Naive B cell (primary cell): ENCODE data around the gene RAP1GAP2. TPM values are rescaled to one million over a fixed set of nuclear protein-coding genes. Genes with fewer than 3 reads are reported as not detected.
"Not testable (repeated sequence)": the region's sequence is repeated elsewhere in the genome, so short reads cannot be mapped to it uniquely, and the experiment has no call there.

ENCODE experiments used
- ATAC-seq, 2 donors: fragments of 150-1000 bp; cut with Tn5 transposase; 2 replicates each; pipeline ENCODE4 v1.10.0; 2021; ENCODE audit warnings: low read depth in 2 of 2, mild to moderate bottlenecking in 2 of 2, moderate library complexity in 2 of 2
- DNase-seq: peaks from one replicate; pipeline ENCODE4 v3.0.0; 2022
- H3K27ac Mint-ChIP-seq, 6 donors: one replicate each; pipeline ENCODE4 v1.8.0; 2020 to 2022; ENCODE audit warnings: mild to moderate bottlenecking in 6 of 6, mixed read lengths in 6 of 6, moderate library complexity in 5 of 6, inconsistent platforms in 2 of 6
- H3K27me3 Mint-ChIP-seq, 3 donors: one replicate each; pipeline ENCODE4 v1.8.0; 2021 to 2022; ENCODE audit warnings: mixed read lengths in 3 of 3, mild to moderate bottlenecking in 1 of 3
- H3K36me3 Mint-ChIP-seq, 2 donors: one replicate each; pipeline ENCODE4 v1.8.0; 2020 to 2022; ENCODE audit warnings: mixed read lengths in 2 of 2, inconsistent platforms in 1 of 2, mild to moderate bottlenecking in 1 of 2
- H3K4me1 Mint-ChIP-seq, 3 donors: one replicate each; pipeline ENCODE4 v1.8.0; 2020 to 2022; ENCODE audit warnings: mixed read lengths in 3 of 3, inconsistent platforms in 1 of 3, mild to moderate bottlenecking in 1 of 3, moderate library complexity in 1 of 3
- H3K4me3 Mint-ChIP-seq, 8 donors: one replicate each; pipeline ENCODE4 v1.8.0; 2020 to 2022; ENCODE audit warnings: mild to moderate bottlenecking in 8 of 8, mixed read lengths in 8 of 8, moderate library complexity in 8 of 8, inconsistent platforms in 2 of 8
- H3K9me3 Mint-ChIP-seq, 7 donors: one replicate each; pipeline ENCODE4 v1.8.0; 2020 to 2022; ENCODE audit warnings: mixed read lengths in 7 of 7, mild to moderate bottlenecking in 5 of 7, inconsistent platforms in 2 of 7, moderate library complexity in 1 of 7
- polyA plus RNA-seq, 6 donors: library from polyadenylated mRNA; unstranded; fragments of 300-500 nt; fragmentation: Illumina TruSeq; gene quantifications; one replicate each; pipeline ENCODE4 v1.2.3, GENCODE V29; 2021; ENCODE audit warnings: low read depth in 6 of 6

The RAP1GAP2 gene
- polyA plus RNA-seq, 6 donors from 2014 or later = 0.96 to 2.9 (median 1.4) TPM; not detected in 1

DNA sequence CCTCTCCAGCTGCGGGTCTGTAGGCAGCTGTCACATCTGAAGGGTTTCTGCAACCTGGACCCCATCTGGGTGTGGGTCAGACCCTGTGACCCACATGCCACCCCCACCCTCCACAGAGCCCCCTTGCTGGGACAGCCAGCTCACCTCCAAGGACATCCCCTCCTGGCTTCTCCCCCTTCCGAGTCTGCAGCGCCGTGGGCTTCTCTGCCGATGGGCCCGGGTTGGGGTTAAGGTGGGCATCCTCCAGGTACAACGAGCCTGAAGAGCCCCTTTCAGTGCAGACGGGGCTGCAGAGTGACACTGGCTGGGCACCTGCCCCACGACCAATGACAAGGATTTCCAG lies 238.3 kb downstream of the RAP1GAP2 start:
- Mint-ChIP-seq H3K4me3 (no peak overlapping the region), H3K36me3 (no peaks in the 10 kb centered on the region), H3K27me3 (peaks cover 0 to 11% (median 10%) of the 10 kb centered on the region in 3 donors), H3K4me1 (peaks cover 5 to 8% (median 6%) of the 10 kb centered on the region in 3 donors), H3K9me3 (no peaks in the 10 kb centered on the region), H3K27ac (no peak overlapping the region)
- no peak for DNase-seq
- ATAC-seq = no peak

GRCh38 chr17:3035256-3035967 lies 239.2 kb downstream of the RAP1GAP2 start:
- no peak overlapping the region for H3K4me3 Mint-ChIP-seq
- H3K36me3 Mint-ChIP-seq = no peaks in the 10 kb centered on the region
- ATAC-seq (no peak), DNase-seq (no peak)
- no peaks in the 10 kb centered on the region for H3K9me3 Mint-ChIP-seq
- no peak overlapping the region for H3K27ac Mint-ChIP-seq
- peaks cover 6 to 18% (median 17%) of the 10 kb centered on the region in 3 donors for H3K27me3 Mint-ChIP-seq
- peaks cover 6 to 14% (median 12%) of the 10 kb centered on the region in 3 donors for H3K4me1 Mint-ChIP-seq

DNA sequence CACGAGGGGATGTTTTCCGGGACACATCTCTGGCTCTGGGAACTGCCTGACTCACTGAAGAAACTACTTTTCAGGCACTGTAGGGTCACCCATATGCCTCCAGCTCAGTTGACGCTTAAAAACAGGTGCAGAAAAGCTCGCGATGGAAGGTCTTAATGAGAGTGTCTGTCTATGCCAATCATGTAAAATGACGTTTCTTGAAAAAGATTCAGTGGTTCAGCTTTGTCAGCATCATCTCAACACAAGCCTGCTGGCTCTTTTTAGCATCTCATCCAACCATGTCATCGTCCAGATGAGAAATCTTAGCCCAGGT lies 239.7 kb downstream of the RAP1GAP2 start:
- Mint-ChIP-seq H3K4me1 (peaks cover 6 to 14% (median 14%) of the 10 kb centered on the region in 3 donors), H3K27me3 (peaks cover 6 to 21% (median 18%) of the 10 kb centered on the region in 3 donors), H3K36me3 (no peaks in the 10 kb centered on the region), H3K4me3 (no peak overlapping the region), H3K27ac (no peak overlapping the region), H3K9me3 (no peaks in the 10 kb centered on the region)
- DNase-seq (no peak), ATAC-seq (no peak)

- ATAC-seq = no peak
- Mint-ChIP-seq H3K27ac (peak overlapping the region in 1 of 6 donors; percentile 66), H3K36me3 (no peaks in the 10 kb centered on the region), H3K9me3 (no peaks in the 10 kb centered on the region), H3K4me1 (peaks cover 6 to 17% (median 14%) of the 10 kb centered on the region in 3 donors), H3K4me3 (no peak overlapping the region), H3K27me3 (peaks cover 9 to 30% (median 27%) of the 10 kb centered on the region in 3 donors)
- no peak for DNase-seq
These were observed 240.6 kb downstream of the RAP1GAP2 start for GRCh38 chr17:3036800-3037199.

DNA sequence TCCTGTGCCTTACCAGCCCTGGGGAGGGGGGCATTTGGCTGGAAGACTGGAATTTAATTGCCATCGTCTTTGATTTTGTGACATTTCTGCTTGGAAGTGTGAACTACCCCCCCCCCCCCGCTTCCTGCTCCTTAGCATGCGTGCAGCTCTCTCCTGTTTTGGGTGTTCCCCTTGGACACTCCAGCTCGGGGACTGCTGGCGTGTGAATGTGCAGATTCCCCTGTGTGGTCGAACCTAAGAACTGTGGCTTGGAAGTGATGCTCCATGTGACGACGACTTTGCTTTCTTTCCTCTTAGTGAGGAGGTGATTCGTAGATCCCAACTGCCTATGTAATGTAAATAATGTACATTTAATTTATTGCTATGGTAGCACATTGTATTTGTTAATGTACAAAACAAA lies 241.0 kb downstream of the RAP1GAP2 start:
- H3K36me3 Mint-ChIP-seq = no peaks in the 10 kb centered on the region
- peaks cover 6 to 17% (median 14%) of the 10 kb centered on the region in 3 donors for H3K4me1 Mint-ChIP-seq
- no peak overlapping the region for H3K4me3 Mint-ChIP-seq
- no peaks in the 10 kb centered on the region for H3K9me3 Mint-ChIP-seq
- H3K27me3 Mint-ChIP-seq = peaks cover 9 to 34% (median 32%) of the 10 kb centered on the region in 3 donors
- DNase-seq (no peak), ATAC-seq (no peak)
- H3K27ac Mint-ChIP-seq = no peak overlapping the region

GRCh38 chr17:3038941-3039340 lies 242.7 kb downstream of the RAP1GAP2 start:
- Mint-ChIP-seq H3K9me3 (peaks cover 4 to 12% (median 8%) of the 10 kb centered on the region in 7 donors), H3K4me3 (no peak overlapping the region), H3K27ac (peak overlapping the region in 1 of 6 donors; percentile 1), H3K36me3 (peaks cover 0 to 7% of the 10 kb centered on the region in 2 donors), H3K4me1 (peaks cover 6 to 17% (median 14%) of the 10 kb centered on the region in 3 donors), H3K27me3 (peaks cover 9 to 42% (median 41%) of the 10 kb centered on the region in 3 donors)
- DNase-seq = no peak
- no peak for ATAC-seq

GRCh38 chr17:3039736-3040135 lies 243.5 kb downstream of the RAP1GAP2 start:
- Mint-ChIP-seq H3K9me3 (peaks cover 9 to 20% (median 16%) of the 10 kb centered on the region in 7 donors), H3K4me1 (peaks cover 6 to 17% (median 14%) of the 10 kb centered on the region in 3 donors), H3K27ac (peak overlapping the region in 1 of 6 donors; percentile 70), H3K36me3 (peaks cover 0 to 15% of the 10 kb centered on the region in 2 donors), H3K27me3 (peaks cover 9 to 48% (median 48%) of the 10 kb centered on the region in 3 donors), H3K4me3 (no peak overlapping the region)
- no peak for DNase-seq
- ATAC-seq = peak in 1 of 2 donors; percentile 47

DNA sequence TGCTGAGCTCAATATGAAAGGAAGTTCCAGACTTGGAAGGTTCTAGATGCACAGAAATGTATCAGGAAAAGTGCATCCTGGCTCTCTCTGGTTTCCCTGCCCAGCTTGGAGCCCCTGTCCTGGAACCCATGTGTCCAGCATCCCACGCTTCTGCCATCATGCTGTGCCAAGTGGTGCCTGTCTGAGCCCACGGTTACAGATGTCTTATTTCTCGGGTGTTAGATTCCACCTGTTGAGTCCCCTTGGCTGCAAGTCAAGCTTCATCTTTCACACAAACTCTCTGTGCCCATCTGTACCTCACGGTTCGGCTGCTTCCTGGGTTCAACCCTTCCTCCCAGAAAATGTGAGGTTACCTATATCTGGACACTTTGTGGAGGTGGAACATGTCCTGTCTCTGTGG lies 244.6 kb downstream of the RAP1GAP2 start:
- Mint-ChIP-seq H3K9me3 (peaks cover 9 to 30% (median 17%) of the 10 kb centered on the region in 7 donors), H3K27ac (no peak overlapping the region), H3K27me3 (peaks cover 9 to 48% (median 43%) of the 10 kb centered on the region in 3 donors), H3K36me3 (peaks cover 0 to 15% of the 10 kb centered on the region in 2 donors), H3K4me1 (peaks cover 6 to 14% (median 14%) of the 10 kb centered on the region in 3 donors), H3K4me3 (no peak overlapping the region)
- ATAC-seq (no peak), DNase-seq (no peak)

- Mint-ChIP-seq H3K4me1 (peaks cover 5 to 22% (median 13%) of the 10 kb centered on the region in 3 donors), H3K27ac (no peak overlapping the region), H3K9me3 (peaks cover 9 to 30% (median 17%) of the 10 kb centered on the region in 7 donors), H3K4me3 (no peak overlapping the region), H3K36me3 (peaks cover 0 to 15% of the 10 kb centered on the region in 2 donors), H3K27me3 (peaks cover 9 to 46% (median 41%) of the 10 kb centered on the region in 3 donors)
- ATAC-seq (no peak), DNase-seq (no peak)
These were observed 247.6 kb downstream of the RAP1GAP2 start for GRCh38 chr17:3043737-3044365.

GRCh38 chr17:3046753-3047152 lies 250.5 kb downstream of the RAP1GAP2 start:
- DNase-seq = no peak
- Mint-ChIP-seq H3K9me3 (peaks cover 9 to 30% (median 17%) of the 10 kb centered on the region in 7 donors), H3K4me3 (no peak overlapping the region), H3K4me1 (peaks cover 0 to 17% (median 5%) of the 10 kb centered on the region in 3 donors), H3K27me3 (peaks cover 0 to 21% (median 19%) of the 10 kb centered on the region in 3 donors), H3K27ac (no peak overlapping the region), H3K36me3 (peaks cover 0 to 15% of the 10 kb centered on the region in 2 donors)
- ATAC-seq = no peak

- Mint-ChIP-seq H3K9me3 (peaks cover 5 to 18% (median 8%) of the 10 kb centered on the region in 7 donors), H3K27me3 (peaks cover 0 to 7% (median 6%) of the 10 kb centered on the region in 3 donors), H3K4me3 (peak overlapping the region; percentile 87 to 96 (median 93)), H3K36me3 (peaks cover 0 to 8% of the 10 kb centered on the region in 2 donors), H3K27ac (peak overlapping the region; percentile 22 to 84 (median 66)), H3K4me1 (peaks cover 0 to 17% (median 5%) of the 10 kb centered on the region in 3 donors)
- peak; percentile 87 for DNase-seq
- ATAC-seq = peak; percentile 96
These were observed 252.7 kb downstream of the RAP1GAP2 start for GRCh38 chr17:3048727-3049471.

- Mint-ChIP-seq H3K4me1 (peaks cover 0 to 17% (median 5%) of the 10 kb centered on the region in 3 donors), H3K27me3 (no peaks in the 10 kb centered on the region), H3K27ac (peak overlapping the region in 1 of 6 donors; percentile 65), H3K36me3 (no peaks in the 10 kb centered on the region), H3K4me3 (peak overlapping the region; percentile 87 to 96 (median 93)), H3K9me3 (peaks cover 0 to 10% (median 0%) of the 10 kb centered on the region in 7 donors)
- ATAC-seq = no peak
- no peak for DNase-seq
These were observed 253.6 kb downstream of the RAP1GAP2 start for GRCh38 chr17:3049705-3050295.

DNA sequence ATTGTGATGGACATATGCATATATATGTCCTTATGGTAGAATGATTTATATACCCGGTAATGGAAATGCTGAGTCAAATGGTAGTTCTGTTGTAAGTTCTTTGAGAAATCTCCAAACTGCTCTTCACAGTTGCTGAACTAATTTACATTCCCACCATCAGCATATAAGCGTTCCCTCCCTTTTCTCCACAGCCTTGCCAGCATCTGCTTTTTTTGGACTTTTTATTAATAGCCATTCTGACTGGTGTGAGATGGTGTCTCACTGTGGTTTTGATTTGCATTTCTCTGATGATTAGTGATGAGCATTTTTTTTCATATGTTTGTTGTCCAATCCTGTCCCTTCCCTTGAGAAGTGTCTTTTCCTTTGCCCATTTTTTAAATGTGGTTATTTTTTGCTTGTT lies 258.6 kb downstream of the RAP1GAP2 start:
- H3K4me3 Mint-ChIP-seq, H3K27me3 Mint-ChIP-seq, ATAC-seq, H3K9me3 Mint-ChIP-seq, DNase-seq, H3K36me3 Mint-ChIP-seq, H3K4me1 Mint-ChIP-seq, H3K27ac Mint-ChIP-seq: not testable (repeated sequence)
